Fibroblast of lung (primary cell): ENCODE measurements around the gene NOL4L. TPM values are rescaled to one million over a fixed set of nuclear protein-coding genes. Genes with fewer than 3 reads are reported as not detected.
A peak's percentile ranks its signal among the peaks of the same experiment; 100 is the strongest.

ENCODE experiments used
- DNase-seq, 2 donors: peaks; one replicate each; pipeline versions ENCODE4 v3.0.0 to v3.0.0-alpha.2; 2010; ENCODE audit warnings: low read depth in 2 of 2
- H2AFZ ChIP-seq: 2 replicates; pipeline ENCODE4 v1.5.1; 2012; ENCODE audit warnings: low read length, control low read depth, inconsistent platforms
- H3K27ac ChIP-seq: 2 replicates; pipeline ENCODE4 v1.5.1; 2011; ENCODE audit warnings: low read length, control low read depth; ENCODE audit not compliant: insufficient read depth
- H3K27me3 ChIP-seq: 2 replicates; pipeline ENCODE4 v1.5.1; 2011; ENCODE audit warnings: mild to moderate bottlenecking, low read length; ENCODE audit not compliant: control insufficient read depth, insufficient read depth
- H3K36me3 ChIP-seq: 2 replicates; pipeline ENCODE4 v1.5.1; 2011; ENCODE audit warnings: low read length; ENCODE audit not compliant: control insufficient read depth, insufficient read depth
- H3K4me1 ChIP-seq: 2 replicates; pipeline ENCODE4 v1.5.1; 2011; ENCODE audit warnings: low read length; ENCODE audit not compliant: control insufficient read depth, insufficient read depth; ENCODE audit errors: extremely low read depth
- H3K4me2 ChIP-seq: 2 replicates; pipeline ENCODE4 v1.5.1; 2011; ENCODE audit warnings: low read length, control low read depth; ENCODE audit not compliant: insufficient read depth; ENCODE audit errors: extremely low read depth
- H3K4me3 ChIP-seq, 4 experiments: fragments of 200-600 bp in 1 of 4; sonication (generic) in 1 of 4; replicated peaks in 1 of 4; 2 replicates each; pipeline ENCODE4 v1.5.1; 2011 to 2016; ENCODE audit warnings: low read length in 4 of 4, low read depth in 3 of 4, mild to moderate bottlenecking in 3 of 4, control low read depth in 2 of 4, inconsistent platforms in 1 of 4, mixed read lengths in 1 of 4; ENCODE audit not compliant: insufficient read depth in 1 of 4; ENCODE audit errors: control extremely low read depth in 1 of 4
- H3K79me2 ChIP-seq: 2 replicates; pipeline ENCODE4 v1.5.1; 2012; ENCODE audit warnings: mild to moderate bottlenecking, low read length, inconsistent platforms; ENCODE audit not compliant: control insufficient read depth, insufficient read depth
- H3K9ac ChIP-seq: 2 replicates; pipeline ENCODE4 v1.5.1; 2011; ENCODE audit warnings: mild to moderate bottlenecking, low read length, control low read depth; ENCODE audit not compliant: insufficient read depth
- H3K9me3 ChIP-seq: 2 replicates; pipeline ENCODE4 v1.5.1; 2012; ENCODE audit warnings: low read depth, low read length; ENCODE audit not compliant: control insufficient read depth, insufficient read depth
- H4K20me1 ChIP-seq: 2 replicates; pipeline ENCODE4 v1.5.1; 2011; ENCODE audit warnings: low read length; ENCODE audit not compliant: control insufficient read depth, insufficient read depth; ENCODE audit errors: extremely low read depth
- EZH2 ChIP-seq: IDR thresholded peaks from 2 replicates; pipeline ENCODE4 v1.5.1; 2012; ENCODE audit warnings: low read length, control low read depth, mild to moderate bottlenecking; ENCODE audit errors: missing control alignments
- polyA plus RNA-seq, 2 donors: library from polyadenylated mRNA; depleted of rRNA in 1 of 2; stranded (reverse) in 1 of 2; unstranded in 1 of 2; fragments of >200 nt; gene quantifications; 2 replicates each; pipeline ENCODE4 v1.2.1, GENCODE V29; 2011 to 2012; ENCODE audit warnings: missing spikeins in 1 of 2
- total RNA-seq: library from RNA; depleted of rRNA; stranded (reverse); fragments of >200 nt; gene quantifications from 2 replicates; pipeline ENCODE4 v1.2.1, GENCODE V29; 2014
- TF ChIP-seq, protein P1 (sequence below), 2 donors: IDR thresholded peaks in 1 of 2; conservative IDR thresholded peaks in 1 of 2; 1 replicate in 1 of 2; 2 replicates in 1 of 2; pipeline ENCODE4 v1.5.1; 2011 to 2012; ENCODE audit warnings: low read length in 2 of 2, control low read depth in 1 of 2, inconsistent platforms in 1 of 2, low read depth in 1 of 2, mild to moderate bottlenecking in 1 of 2

Gene NOL4L
- total and polyA plus RNA-seq, 2 donors (not counting 1 experiment from before 2014, with no cell fraction given) = 3.2 to 4.0 TPM

DNA sequence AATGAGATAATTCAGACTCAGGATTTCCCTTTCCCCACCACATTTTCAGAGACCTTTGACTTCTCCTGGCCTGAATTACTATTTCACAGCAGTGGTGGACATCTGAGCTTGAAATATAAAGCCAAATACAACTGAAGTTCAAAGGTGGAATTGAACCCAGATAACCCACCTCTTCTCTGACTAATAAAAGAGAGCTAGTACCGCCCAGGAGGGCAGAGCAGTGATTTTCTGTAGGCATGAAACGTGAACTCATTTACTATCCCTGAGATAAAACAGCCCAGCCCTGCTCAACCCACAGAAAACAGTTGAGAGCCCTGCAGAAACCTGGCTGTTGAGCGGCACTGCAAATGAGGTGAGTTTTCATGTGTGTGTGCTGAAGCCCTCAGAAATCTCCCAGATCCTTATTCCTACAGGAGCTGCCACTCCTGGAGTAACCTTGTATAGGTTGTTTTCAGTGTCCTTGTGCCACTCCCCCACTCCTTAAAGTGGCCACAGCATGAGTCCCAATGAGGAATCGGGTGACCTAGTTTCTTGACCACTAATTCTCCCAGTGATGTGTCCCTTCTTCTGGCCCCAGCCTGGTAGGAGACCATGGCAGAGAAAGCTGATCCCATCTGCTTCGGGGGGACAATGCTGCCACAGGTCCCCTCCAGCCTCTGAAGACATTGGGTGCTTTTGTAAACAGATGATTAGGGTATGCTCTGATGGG is 99.2 kb downstream of the NOL4L start:
- Histone ChIP-seq H3K9ac (no peak overlapping the region), H3K4me1 (no peaks in the 10 kb centered on the region), H3K4me3 (no peak overlapping the region), H3K4me2 (no peak overlapping the region), H2AFZ (no peak overlapping the region), H3K9me3 (no peaks in the 10 kb centered on the region), H3K36me3 (no peaks in the 10 kb centered on the region), H3K27me3 (peaks cover 6% of the 10 kb centered on the region), H4K20me1 (no peaks in the 10 kb centered on the region), H3K27ac (no peak overlapping the region), H3K79me2 (peaks cover 1% of the 10 kb centered on the region)
- no peak for DNase-seq
- TF ChIP-seq EZH2 = no peak
- TF ChIP-seq, protein P1, sequence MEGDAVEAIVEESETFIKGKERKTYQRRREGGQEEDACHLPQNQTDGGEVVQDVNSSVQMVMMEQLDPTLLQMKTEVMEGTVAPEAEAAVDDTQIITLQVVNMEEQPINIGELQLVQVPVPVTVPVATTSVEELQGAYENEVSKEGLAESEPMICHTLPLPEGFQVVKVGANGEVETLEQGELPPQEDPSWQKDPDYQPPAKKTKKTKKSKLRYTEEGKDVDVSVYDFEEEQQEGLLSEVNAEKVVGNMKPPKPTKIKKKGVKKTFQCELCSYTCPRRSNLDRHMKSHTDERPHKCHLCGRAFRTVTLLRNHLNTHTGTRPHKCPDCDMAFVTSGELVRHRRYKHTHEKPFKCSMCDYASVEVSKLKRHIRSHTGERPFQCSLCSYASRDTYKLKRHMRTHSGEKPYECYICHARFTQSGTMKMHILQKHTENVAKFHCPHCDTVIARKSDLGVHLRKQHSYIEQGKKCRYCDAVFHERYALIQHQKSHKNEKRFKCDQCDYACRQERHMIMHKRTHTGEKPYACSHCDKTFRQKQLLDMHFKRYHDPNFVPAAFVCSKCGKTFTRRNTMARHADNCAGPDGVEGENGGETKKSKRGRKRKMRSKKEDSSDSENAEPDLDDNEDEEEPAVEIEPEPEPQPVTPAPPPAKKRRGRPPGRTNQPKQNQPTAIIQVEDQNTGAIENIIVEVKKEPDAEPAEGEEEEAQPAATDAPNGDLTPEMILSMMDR (conservative IDR thresholded peaks at IDR 0.05 in 1 of 2, IDR thresholded peaks at IDR 0.05 in 1 of 2; ENCODE audit: low read depth in 1 of 2, low read length in 2 of 2) = no peak

DNA sequence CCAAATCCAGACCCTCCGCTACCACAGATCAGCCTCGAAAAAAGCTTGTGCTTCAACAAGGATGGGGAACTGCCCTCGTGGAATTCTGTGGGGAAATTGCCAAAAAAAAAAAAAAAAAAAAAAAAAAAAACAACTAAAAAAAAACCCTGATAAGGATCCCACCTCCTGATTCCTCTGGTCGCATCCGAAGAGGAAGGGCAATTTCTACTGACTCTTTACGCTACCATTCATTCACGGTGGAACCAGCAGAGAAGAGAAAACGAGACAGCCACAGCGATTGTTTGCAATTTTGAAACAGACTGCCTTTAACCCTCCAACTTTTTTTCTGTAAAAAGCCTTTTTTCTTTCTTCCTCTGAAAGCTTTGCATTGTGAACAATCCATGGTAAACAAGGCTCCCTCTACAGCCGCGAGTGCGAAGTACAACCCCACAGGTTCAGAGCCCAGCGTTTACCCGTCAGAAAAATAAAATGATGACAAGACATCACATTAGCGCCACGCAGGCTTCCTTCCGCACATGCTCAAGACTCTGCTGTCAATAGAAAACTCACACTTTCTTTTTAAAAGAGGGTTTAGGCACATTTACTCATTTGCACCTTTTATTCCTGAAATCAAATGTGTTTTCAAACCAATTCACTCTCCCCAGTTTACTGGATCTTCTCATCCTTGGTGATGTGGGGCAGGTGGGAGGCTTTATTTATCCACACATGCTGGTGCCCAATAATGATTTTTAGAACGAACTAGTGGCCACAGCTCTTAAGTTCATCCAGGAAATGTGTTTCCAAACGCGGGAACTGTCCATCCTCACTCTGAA is 100.0 kb downstream of the NOL4L start:
- Histone ChIP-seq H3K27ac (peak overlapping the region; percentile 16), H3K9ac (peak overlapping the region; percentile 51), H3K4me2 (peak overlapping the region; percentile 90), H3K36me3 (no peaks in the 10 kb centered on the region), H4K20me1 (no peaks in the 10 kb centered on the region), H3K27me3 (peaks cover 6% of the 10 kb centered on the region), H3K4me1 (no peaks in the 10 kb centered on the region), H3K4me3 (peak overlapping the region; percentile 49 to 72 (median 57)), H2AFZ (peak overlapping the region; percentile 73), H3K79me2 (peaks cover 3% of the 10 kb centered on the region), H3K9me3 (no peaks in the 10 kb centered on the region)
- no peak for TF ChIP-seq EZH2
- TF ChIP-seq, protein P1 (conservative IDR thresholded peaks at IDR 0.05 in 1 of 2, IDR thresholded peaks at IDR 0.05 in 1 of 2; ENCODE audit: low read depth in 1 of 2, low read length in 2 of 2) = peak; percentile 78 to 89
- DNase-seq = peak; percentile 75 to 87

DNA sequence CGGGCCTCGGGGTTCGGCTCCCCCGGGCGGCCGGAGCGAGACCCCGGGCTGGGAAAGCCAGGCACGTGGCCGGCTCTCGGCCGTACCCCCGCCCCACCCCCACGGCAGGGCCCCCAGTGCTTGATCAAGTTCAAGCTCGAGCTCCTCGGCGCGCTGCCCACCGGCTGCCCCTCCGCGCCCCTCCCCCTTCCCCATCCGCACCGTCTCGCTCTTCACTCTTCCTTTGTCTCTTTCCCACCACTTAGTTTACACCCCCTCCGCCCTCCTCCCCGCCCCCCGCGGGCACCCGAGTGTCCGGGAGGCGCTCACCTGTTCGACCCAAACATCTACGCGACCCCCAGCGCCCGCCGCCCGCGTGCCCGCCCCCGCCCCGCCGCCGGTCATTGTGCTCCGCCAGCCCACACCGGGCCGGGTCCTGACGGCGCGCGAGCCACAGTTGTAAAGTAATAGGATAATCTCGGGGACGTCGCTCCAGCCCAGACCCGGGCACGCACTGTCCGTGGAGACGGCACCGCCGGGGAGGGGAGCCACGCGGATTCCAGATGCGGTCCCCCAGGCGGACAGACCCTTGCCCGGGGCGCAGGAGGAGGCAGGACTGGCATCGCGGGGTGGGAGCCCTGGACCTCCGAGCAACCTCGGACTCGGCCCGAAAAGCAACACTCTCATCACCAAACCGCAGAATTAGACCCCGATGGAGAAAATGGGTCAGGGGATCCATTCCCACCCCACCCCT is 100.7 kb downstream of the NOL4L start:
- H3K9ac ChIP-seq = peak overlapping the region; percentile 51

More for the DNA sequence above, 100.7 kb downstream of the NOL4L start:
- peaks cover 3% of the 10 kb centered on the region for H3K79me2 ChIP-seq
- peak overlapping the region; percentile 16 for H3K27ac ChIP-seq
- H4K20me1 ChIP-seq = no peaks in the 10 kb centered on the region
- no peaks in the 10 kb centered on the region for H3K36me3 ChIP-seq
- TF ChIP-seq, protein P1 (conservative IDR thresholded peaks at IDR 0.05 in 1 of 2, IDR thresholded peaks at IDR 0.05 in 1 of 2; ENCODE audit: low read depth in 1 of 2, low read length in 2 of 2) = no peak
- no peak for TF ChIP-seq EZH2
- peak overlapping the region; percentile 53 for H2AFZ ChIP-seq
- no peaks in the 10 kb centered on the region for H3K9me3 ChIP-seq
- H3K4me2 ChIP-seq = peak overlapping the region; percentile 90
- peak overlapping the region; percentile 49 to 72 (median 60) for H3K4me3 ChIP-seq
- no peaks in the 10 kb centered on the region for H3K4me1 ChIP-seq
- H3K27me3 ChIP-seq = peaks cover 6% of the 10 kb centered on the region
- peak in 1 of 2 donors; percentile 27 for DNase-seq
